Right ventricle myocardium superior (tissue), 1 donor: Measurements from ENCODE around the gene RIN3. TPM values are rescaled to one million over a fixed set of nuclear protein-coding genes. Genes with fewer than 3 reads are reported as not detected.
A peak's percentile ranks its signal among the peaks of the same experiment; 100 is the strongest.

ENCODE experiments used
- ATAC-seq: fragments of 200-7000 bp; cut with Tn5 transposase; one replicate; pipeline ENCODE4 v1.9.1; 2020; ENCODE audit warnings: mild to moderate bottlenecking; ENCODE audit not compliant: poor library complexity
- DNase-seq: peaks from one replicate; pipeline ENCODE4 v3.0.0-alpha.2; 2020
- intact Hi-C: fragments of 100-400 bp; cut with DNase I; formaldehyde crosslinking; loops from one replicate; pipeline ENCODE4 v1.11.2; 2022
- total RNA-seq: library from RNA; stranded (reverse); fragmentation: NEBNext Ultra II Directional; extraction: Animal tissue kit (Norgen Biotek cat#: 25700); gene quantifications from one replicate; pipeline ENCODE4 v1.2.1, GENCODE V29; 2021
- donor health status: DM: no; HTN: yes; CAD: no; lungs with severe emphysema.

Gene RIN3
- total RNA-seq, 1 donor from 2014 or later, result 11.0 TPM

GRCh38 chr14:92601131-92601710 is 87.6 kb downstream of the RIN3 start:
- DNase-seq, result no peak
- no peak for ATAC-seq
- intact Hi-C loops, result no loop called here

GRCh38 chr14:92601757-92602417 is 88.3 kb downstream of the RIN3 start:
- no peak for DNase-seq
- intact Hi-C loops, result no loop called here
- peak; percentile 48 for ATAC-seq

GRCh38 chr14:92603309-92604242 is 90.0 kb downstream of the RIN3 start:
- DNase-seq (peak; percentile 55), ATAC-seq (peak; percentile 92)
- intact Hi-C loops, result no loop called here

- no peak for DNase-seq
- intact Hi-C loops, result no loop called here
- ATAC-seq, result no peak
These were observed 91.8 kb downstream of the RIN3 start for GRCh38 chr14:92605274-92605940.

GRCh38 chr14:92607251-92607650 is 93.7 kb downstream of the RIN3 start:
- intact Hi-C loops, result no loop called here
- ATAC-seq, result no peak
- no peak for DNase-seq

GRCh38 chr14:92607702-92608429 is 94.3 kb downstream of the RIN3 start:
- intact Hi-C loops, result no loop called here
- no peak for DNase-seq

GRCh38 chr14:92609955-92610354 is 96.4 kb downstream of the RIN3 start:
- intact Hi-C loops, result no loop called here

More at GRCh38 chr14:92607702-92608429, 94.3 kb downstream of the RIN3 start:
- ATAC-seq, result no peak

GRCh38 chr14:92610849-92611271 is 97.3 kb downstream of the RIN3 start:
- intact Hi-C loops, result no loop called here

More at GRCh38 chr14:92609955-92610354, 96.4 kb downstream of the RIN3 start:
- ATAC-seq (no peak), DNase-seq (no peak)

GRCh38 chr14:92613008-92613658 is 99.6 kb downstream of the RIN3 start:
- DNase-seq, result peak; percentile 70
- intact Hi-C loops, result no loop called here

More at GRCh38 chr14:92610849-92611271, 97.3 kb downstream of the RIN3 start:
- ATAC-seq (no peak), DNase-seq (no peak)

GRCh38 chr14:92613681-92614260 is 100.2 kb downstream of the RIN3 start:
- DNase-seq (no peak), ATAC-seq (no peak)
- intact Hi-C loops, result no loop called here

More at GRCh38 chr14:92613008-92613658, 99.6 kb downstream of the RIN3 start:
- ATAC-seq, result no peak

GRCh38 chr14:92615451-92615850 is 101.9 kb downstream of the RIN3 start:
- intact Hi-C loops, result no loop called here
- DNase-seq (no peak), ATAC-seq (no peak)

- DNase-seq, result no peak
- ATAC-seq, result no peak
- intact Hi-C loops, result no loop called here
These were observed 102.6 kb downstream of the RIN3 start for GRCh38 chr14:92616178-92616577.

GRCh38 chr14:92617581-92617980 is 104.0 kb downstream of the RIN3 start:
- intact Hi-C loops, result no loop called here
- DNase-seq (no peak), ATAC-seq (no peak)

- intact Hi-C loops, result no loop called here
- DNase-seq, result no peak
- ATAC-seq, result no peak
These were observed 106.3 kb downstream of the RIN3 start for GRCh38 chr14:92619671-92620456.

- no peak for ATAC-seq
- no peak for DNase-seq
- intact Hi-C loops, result no loop called here
These were observed 108.7 kb downstream of the RIN3 start for GRCh38 chr14:92622311-92622710.

- intact Hi-C loops, result no loop called here
- DNase-seq (no peak), ATAC-seq (no peak)
These were observed 111.2 kb downstream of the RIN3 start for GRCh38 chr14:92624764-92625163.

GRCh38 chr14:92625213-92625612 is 111.6 kb downstream of the RIN3 start:
- DNase-seq, result no peak
- intact Hi-C loops, result no loop called here
- no peak for ATAC-seq
